HepG2 (cell line): Measurements from ENCODE around the gene ZNF3. TPM values are rescaled to one million over a fixed set of nuclear protein-coding genes. Genes with fewer than 3 reads are reported as not detected.

Experiments
- DNMT1 ChIP-seq: sonication (generic); formaldehyde crosslinking; IDR thresholded peaks from 2 replicates; pipeline ENCODE4 v1.5.1; 2020; ENCODE audit warnings: mild to moderate bottlenecking, missing genetic modification reagents
- ETV5 ChIP-seq: IDR thresholded peaks from 2 replicates; pipeline ENCODE4 v1.6.1; 2018; ENCODE audit warnings: missing biosample characterization, missing genetic modification reagents, inconsistent platforms, borderline replicate concordance
- KDM4B ChIP-seq: sonication (generic); formaldehyde crosslinking; IDR thresholded peaks from 2 replicates; pipeline ENCODE4 v1.4.0; 2020; ENCODE audit warnings: missing genetic modification reagents
- MED1 ChIP-seq: sonication (generic); formaldehyde crosslinking; IDR thresholded peaks from 2 replicates; pipeline ENCODE4 v1.4.0; 2020; ENCODE audit warnings: missing genetic modification reagents
- NFRKB ChIP-seq: fragments of 450-650 bp; IDR thresholded peaks from 2 replicates; pipeline ENCODE4 v1.6.1; 2017
- RCOR2 ChIP-seq: IDR thresholded peaks from 2 replicates; pipeline ENCODE4 v1.6.1; 2016; ENCODE audit warnings: missing biosample characterization, missing genetic modification reagents
- SMARCE1 ChIP-seq: fragments of 450-650 bp; IDR thresholded peaks from 2 replicates; pipeline ENCODE4 v1.6.1; 2017; ENCODE audit warnings: borderline replicate concordance
- XRCC5 ChIP-seq: fragments of 200-400 bp; formaldehyde crosslinking; optimal IDR thresholded peaks from 2 replicates; pipeline ENCODE3; 2017; ENCODE audit warnings: mild to moderate bottlenecking, low read length
- ZNF274 ChIP-seq: sonication (generic); formaldehyde crosslinking; IDR thresholded peaks from 2 replicates; pipeline ENCODE4 v1.5.1; 2020; ENCODE audit warnings: mild to moderate bottlenecking, missing genetic modification reagents
- ZNF550 ChIP-seq: sonication (generic); formaldehyde crosslinking; IDR thresholded peaks from 2 replicates; pipeline ENCODE4 v1.4.0; 2020; ENCODE audit warnings: mild to moderate bottlenecking, missing genetic modification reagents, borderline replicate concordance
- ZNF737 ChIP-seq: sonication (generic); formaldehyde crosslinking; IDR thresholded peaks from 2 replicates; pipeline ENCODE4 v1.5.0; 2020; ENCODE audit warnings: missing genetic modification reagents, mild to moderate bottlenecking, borderline replicate concordance
- polyA plus RNA-seq, 8 experiments: library from polyadenylated mRNA; depleted of rRNA in 3 of 8; stranded (reverse) in 7 of 8; unstranded in 1 of 8; fragments of >200 nt; fragmentation: Illumina TruSeq in 4 of 8; extraction: Trizol in 4 of 8; gene quantifications; 2 replicates each; pipeline versions ENCODE4 v1.2.1 to v1.2.3, GENCODE V29; 2011 to 2016; ENCODE audit warnings: low read depth in 4 of 8, missing spikeins in 1 of 8, mixed read lengths in 1 of 8; ENCODE audit not compliant: insufficient read depth in 1 of 8
- total RNA-seq, 5 experiments: library from RNA; depleted of rRNA; stranded (reverse); fragments of >200 nt; fragmentation: Illumina TruSeq; extraction: Trizol; gene quantifications; 2 replicates each; pipeline ENCODE4 v1.2.3, GENCODE V29; 2016; ENCODE audit warnings: low read depth in 1 of 5
- TF ChIP-seq, protein P1 (sequence below): IDR thresholded peaks from 2 replicates; pipeline ENCODE4 v1.6.1; 2016; ENCODE audit warnings: low read depth, missing genetic modification reagents, missing compliant biosample characterization
- TF ChIP-seq, protein P2 (sequence below), 2 experiments: sonication (generic) in 1 of 2; formaldehyde crosslinking in 1 of 2; IDR thresholded peaks; 2 replicates each; pipeline versions ENCODE4 v1.4.0 to v1.6.1; 2018 to 2020; ENCODE audit warnings: missing genetic modification reagents in 2 of 2, borderline replicate concordance in 1 of 2, low read depth in 1 of 2, mild to moderate bottlenecking in 1 of 2, missing biosample characterization in 1 of 2
- TF ChIP-seq, protein P3 (sequence below): sonication (generic); formaldehyde crosslinking; IDR thresholded peaks from 2 replicates; pipeline ENCODE4 v1.4.0; 2020; ENCODE audit warnings: missing genetic modification reagents
- TF ChIP-seq, protein P4 (sequence below): sonication (generic); formaldehyde crosslinking; IDR thresholded peaks from 2 replicates; pipeline ENCODE4 v1.8.1; 2023; ENCODE audit warnings: mild to moderate bottlenecking, missing genetic modification reagents, borderline replicate concordance
- TF ChIP-seq, protein P5 (sequence below): sonication (generic); formaldehyde crosslinking; conservative IDR thresholded peaks from 2 replicates; pipeline ENCODE4 v1.8.0; 2022; ENCODE audit warnings: mild to moderate bottlenecking, moderate library complexity, missing genetic modification reagents
- TF ChIP-seq, protein P6 (sequence below): sonication (generic); formaldehyde crosslinking; IDR thresholded peaks from 2 replicates; pipeline ENCODE4 v1.9.0; 2021; ENCODE audit warnings: missing genetic modification reagents, mild to moderate bottlenecking, borderline replicate concordance

Gene ZNF3
- total and polyA plus RNA-seq, 2 of the 13 experiments (the other 11 are each of a cell fraction or from before 2014, with no cell fraction given), result 33.7 to 56.9 TPM

DNA sequence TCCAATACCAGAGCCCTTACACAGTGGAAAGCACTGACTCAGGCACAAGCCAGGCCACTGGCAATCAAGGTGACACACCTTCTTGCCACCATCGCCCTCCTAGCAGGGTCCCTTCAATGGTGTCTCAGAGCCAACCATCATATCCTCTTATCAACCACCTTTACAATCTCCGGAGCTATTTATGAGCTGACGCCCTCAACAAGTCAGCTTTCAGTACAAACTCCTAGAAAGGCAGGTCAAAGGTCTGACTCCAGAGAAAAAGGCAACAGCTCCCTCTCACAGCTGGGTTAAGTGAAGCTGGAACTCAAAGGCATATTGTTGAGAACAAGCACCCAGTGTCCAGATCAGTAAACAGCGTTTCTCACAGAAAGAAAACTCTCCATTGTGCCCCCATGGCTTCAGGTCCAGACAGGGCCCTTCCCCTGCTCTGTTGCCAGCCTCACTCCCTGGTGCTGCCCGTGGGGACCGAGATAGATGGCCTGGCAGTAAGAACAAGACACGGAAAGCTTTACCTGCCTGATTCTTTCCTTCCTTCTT lies 2.4 kb downstream of the ZNF3 start (continued):
- TF ChIP-seq, protein P1, sequence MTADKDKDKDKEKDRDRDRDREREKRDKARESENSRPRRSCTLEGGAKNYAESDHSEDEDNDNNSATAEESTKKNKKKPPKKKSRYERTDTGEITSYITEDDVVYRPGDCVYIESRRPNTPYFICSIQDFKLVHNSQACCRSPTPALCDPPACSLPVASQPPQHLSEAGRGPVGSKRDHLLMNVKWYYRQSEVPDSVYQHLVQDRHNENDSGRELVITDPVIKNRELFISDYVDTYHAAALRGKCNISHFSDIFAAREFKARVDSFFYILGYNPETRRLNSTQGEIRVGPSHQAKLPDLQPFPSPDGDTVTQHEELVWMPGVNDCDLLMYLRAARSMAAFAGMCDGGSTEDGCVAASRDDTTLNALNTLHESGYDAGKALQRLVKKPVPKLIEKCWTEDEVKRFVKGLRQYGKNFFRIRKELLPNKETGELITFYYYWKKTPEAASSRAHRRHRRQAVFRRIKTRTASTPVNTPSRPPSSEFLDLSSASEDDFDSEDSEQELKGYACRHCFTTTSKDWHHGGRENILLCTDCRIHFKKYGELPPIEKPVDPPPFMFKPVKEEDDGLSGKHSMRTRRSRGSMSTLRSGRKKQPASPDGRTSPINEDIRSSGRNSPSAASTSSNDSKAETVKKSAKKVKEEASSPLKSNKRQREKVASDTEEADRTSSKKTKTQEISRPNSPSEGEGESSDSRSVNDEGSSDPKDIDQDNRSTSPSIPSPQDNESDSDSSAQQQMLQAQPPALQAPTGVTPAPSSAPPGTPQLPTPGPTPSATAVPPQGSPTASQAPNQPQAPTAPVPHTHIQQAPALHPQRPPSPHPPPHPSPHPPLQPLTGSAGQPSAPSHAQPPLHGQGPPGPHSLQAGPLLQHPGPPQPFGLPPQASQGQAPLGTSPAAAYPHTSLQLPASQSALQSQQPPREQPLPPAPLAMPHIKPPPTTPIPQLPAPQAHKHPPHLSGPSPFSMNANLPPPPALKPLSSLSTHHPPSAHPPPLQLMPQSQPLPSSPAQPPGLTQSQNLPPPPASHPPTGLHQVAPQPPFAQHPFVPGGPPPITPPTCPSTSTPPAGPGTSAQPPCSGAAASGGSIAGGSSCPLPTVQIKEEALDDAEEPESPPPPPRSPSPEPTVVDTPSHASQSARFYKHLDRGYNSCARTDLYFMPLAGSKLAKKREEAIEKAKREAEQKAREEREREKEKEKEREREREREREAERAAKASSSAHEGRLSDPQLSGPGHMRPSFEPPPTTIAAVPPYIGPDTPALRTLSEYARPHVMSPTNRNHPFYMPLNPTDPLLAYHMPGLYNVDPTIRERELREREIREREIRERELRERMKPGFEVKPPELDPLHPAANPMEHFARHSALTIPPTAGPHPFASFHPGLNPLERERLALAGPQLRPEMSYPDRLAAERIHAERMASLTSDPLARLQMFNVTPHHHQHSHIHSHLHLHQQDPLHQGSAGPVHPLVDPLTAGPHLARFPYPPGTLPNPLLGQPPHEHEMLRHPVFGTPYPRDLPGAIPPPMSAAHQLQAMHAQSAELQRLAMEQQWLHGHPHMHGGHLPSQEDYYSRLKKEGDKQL (CRISPR knock-in tag), result 0 out of 2 replicates have a peak, but pooled peaks have one; percentile 16
- TF ChIP-seq XRCC5, result peak; percentile 51
- TF ChIP-seq, protein P2, sequence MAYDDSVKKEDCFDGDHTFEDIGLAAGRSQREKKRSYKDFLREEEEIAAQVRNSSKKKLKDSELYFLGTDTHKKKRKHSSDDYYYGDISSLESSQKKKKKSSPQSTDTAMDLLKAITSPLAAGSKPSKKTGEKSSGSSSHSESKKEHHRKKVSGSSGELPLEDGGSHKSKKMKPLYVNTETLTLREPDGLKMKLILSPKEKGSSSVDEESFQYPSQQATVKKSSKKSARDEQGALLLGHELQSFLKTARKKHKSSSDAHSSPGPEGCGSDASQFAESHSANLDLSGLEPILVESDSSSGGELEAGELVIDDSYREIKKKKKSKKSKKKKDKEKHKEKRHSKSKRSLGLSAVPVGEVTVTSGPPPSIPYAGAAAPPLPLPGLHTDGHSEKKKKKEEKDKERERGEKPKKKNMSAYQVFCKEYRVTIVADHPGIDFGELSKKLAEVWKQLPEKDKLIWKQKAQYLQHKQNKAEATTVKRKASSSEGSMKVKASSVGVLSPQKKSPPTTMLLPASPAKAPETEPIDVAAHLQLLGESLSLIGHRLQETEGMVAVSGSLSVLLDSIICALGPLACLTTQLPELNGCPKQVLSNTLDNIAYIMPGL (CRISPR knock-in tag; IDR thresholded peaks at IDR 0.05; ENCODE audit: borderline replicate concordance in 1 of 2, low read depth in 1 of 2), result no peak; a peak in 1 of 4 replicates
- TF ChIP-seq ZNF274 (CRISPR knock-in tag), result 0 out of 2 replicates have a peak, but pooled peaks have one; percentile 37
- TF ChIP-seq ZNF550 (CRISPR knock-in tag), result 0 out of 2 replicates have a peak, but pooled peaks have one; percentile 75
- TF ChIP-seq DNMT1 (CRISPR knock-in tag), result no peak
- TF ChIP-seq KDM4B, result peak; percentile 74; the same call in 1 of the 2 replicates
- TF ChIP-seq ZNF737 (CRISPR knock-in tag), result no peak
- TF ChIP-seq, protein P3, sequence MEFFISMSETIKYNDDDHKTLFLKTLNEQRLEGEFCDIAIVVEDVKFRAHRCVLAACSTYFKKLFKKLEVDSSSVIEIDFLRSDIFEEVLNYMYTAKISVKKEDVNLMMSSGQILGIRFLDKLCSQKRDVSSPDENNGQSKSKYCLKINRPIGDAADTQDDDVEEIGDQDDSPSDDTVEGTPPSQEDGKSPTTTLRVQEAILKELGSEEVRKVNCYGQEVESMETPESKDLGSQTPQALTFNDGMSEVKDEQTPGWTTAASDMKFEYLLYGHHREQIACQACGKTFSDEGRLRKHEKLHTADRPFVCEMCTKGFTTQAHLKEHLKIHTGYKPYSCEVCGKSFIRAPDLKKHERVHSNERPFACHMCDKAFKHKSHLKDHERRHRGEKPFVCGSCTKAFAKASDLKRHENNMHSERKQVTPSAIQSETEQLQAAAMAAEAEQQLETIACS (CRISPR knock-in tag), result no peak
- TF ChIP-seq NFRKB, result no peak
- TF ChIP-seq RCOR2 (CRISPR knock-in tag), result no peak
- TF ChIP-seq, protein P4, sequence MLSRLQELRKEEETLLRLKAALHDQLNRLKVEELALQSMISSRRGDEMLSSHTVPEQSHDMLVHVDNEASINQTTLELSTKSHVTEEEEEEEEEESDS (CRISPR knock-in tag), result no peak
- TF ChIP-seq, protein P5, sequence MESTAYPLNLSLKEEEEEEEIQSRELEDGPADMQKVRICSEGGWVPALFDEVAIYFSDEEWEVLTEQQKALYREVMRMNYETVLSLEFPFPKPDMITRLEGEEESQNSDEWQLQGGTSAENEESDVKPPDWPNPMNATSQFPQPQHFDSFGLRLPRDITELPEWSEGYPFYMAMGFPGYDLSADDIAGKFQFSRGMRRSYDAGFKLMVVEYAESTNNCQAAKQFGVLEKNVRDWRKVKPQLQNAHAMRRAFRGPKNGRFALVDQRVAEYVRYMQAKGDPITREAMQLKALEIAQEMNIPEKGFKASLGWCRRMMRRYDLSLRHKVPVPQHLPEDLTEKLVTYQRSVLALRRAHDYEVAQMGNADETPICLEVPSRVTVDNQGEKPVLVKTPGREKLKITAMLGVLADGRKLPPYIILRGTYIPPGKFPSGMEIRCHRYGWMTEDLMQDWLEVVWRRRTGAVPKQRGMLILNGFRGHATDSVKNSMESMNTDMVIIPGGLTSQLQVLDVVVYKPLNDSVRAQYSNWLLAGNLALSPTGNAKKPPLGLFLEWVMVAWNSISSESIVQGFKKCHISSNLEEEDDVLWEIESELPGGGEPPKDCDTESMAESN (CRISPR knock-in tag), result no peak
- TF ChIP-seq, protein P6, sequence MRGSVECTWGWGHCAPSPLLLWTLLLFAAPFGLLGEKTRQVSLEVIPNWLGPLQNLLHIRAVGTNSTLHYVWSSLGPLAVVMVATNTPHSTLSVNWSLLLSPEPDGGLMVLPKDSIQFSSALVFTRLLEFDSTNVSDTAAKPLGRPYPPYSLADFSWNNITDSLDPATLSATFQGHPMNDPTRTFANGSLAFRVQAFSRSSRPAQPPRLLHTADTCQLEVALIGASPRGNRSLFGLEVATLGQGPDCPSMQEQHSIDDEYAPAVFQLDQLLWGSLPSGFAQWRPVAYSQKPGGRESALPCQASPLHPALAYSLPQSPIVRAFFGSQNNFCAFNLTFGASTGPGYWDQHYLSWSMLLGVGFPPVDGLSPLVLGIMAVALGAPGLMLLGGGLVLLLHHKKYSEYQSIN, result no peak
- peak; percentile 63 for TF ChIP-seq MED1 (CRISPR knock-in tag)
- TF ChIP-seq SMARCE1, result no peak
- peak; percentile 60; the same call in 1 of the 2 replicates for TF ChIP-seq ETV5 (CRISPR knock-in tag)
